Dermis microvascular lymphatic vessel endothelial cell (primary cell): ENCODE measurements around the gene UPK2. TPM values are rescaled to one million over a fixed set of nuclear protein-coding genes. Genes with fewer than 3 reads are reported as not detected.
A peak's percentile ranks its signal among the peaks of the same experiment; 100 is the strongest.

Source experiments
- DNase-seq, 2 donors: peaks; one replicate each; pipeline versions ENCODE4 v3.0.0 to v3.0.0-alpha.2; 2010; ENCODE audit warnings: low read depth in 2 of 2
- total RNA-seq: library from RNA; depleted of rRNA; stranded (reverse); fragments of >200 nt; gene quantifications from 2 replicates; pipeline ENCODE4 v1.2.1, GENCODE V29; 2014

UPK2 gene
- total RNA-seq, 1 donor from 2014 or later = not detected

GRCh38 chr11:118917481-118918127, 38.5 kb upstream of the UPK2 start:
- DNase-seq = peak in 1 of 2 donors; percentile 47

- peak; percentile 70 to 92 for DNase-seq
Measured at GRCh38 chr11:118918128-118918685, 37.9 kb upstream of the UPK2 start.

- DNase-seq = peak in 1 of 2 donors; percentile 29
Measured at GRCh38 chr11:118918686-118919280, 37.3 kb upstream of the UPK2 start.

GRCh38 chr11:118921121-118921928, 34.8 kb upstream of the UPK2 start:
- peak in 1 of 2 donors; percentile 45 for DNase-seq

GRCh38 chr11:118921929-118922744, 34.0 kb upstream of the UPK2 start:
- DNase-seq = peak in 1 of 2 donors; percentile 60

GRCh38 chr11:118922745-118923627, 33.1 kb upstream of the UPK2 start:
- DNase-seq = no peak

- DNase-seq = peak in 1 of 2 donors; percentile 22
Measured at GRCh38 chr11:118923721-118924587, 32.1 kb upstream of the UPK2 start.

- peak in 1 of 2 donors; percentile 50 for DNase-seq
Measured at GRCh38 chr11:118924591-118925585, 31.2 kb upstream of the UPK2 start.

GRCh38 chr11:118927554-118928100, 28.5 kb upstream of the UPK2 start:
- DNase-seq = no peak

- peak; percentile 83 to 92 for DNase-seq
Measured at GRCh38 chr11:118928101-118928869, 27.8 kb upstream of the UPK2 start.

- peak in 1 of 2 donors; percentile 65 for DNase-seq
Measured at GRCh38 chr11:118928870-118929500, 27.1 kb upstream of the UPK2 start.

GRCh38 chr11:118929501-118930093, 26.5 kb upstream of the UPK2 start:
- DNase-seq = peak in 1 of 2 donors; percentile 64

GRCh38 chr11:118930094-118930712, 25.9 kb upstream of the UPK2 start:
- DNase-seq = peak; percentile 58 to 74

GRCh38 chr11:118931571-118931970, 24.5 kb upstream of the UPK2 start:
- DNase-seq = no peak

- DNase-seq = peak in 1 of 2 donors; percentile 33
Measured at GRCh38 chr11:118933486-118933885, 22.6 kb upstream of the UPK2 start.
